Gastrocnemius medialis (tissue), 4 donors: Measurements from ENCODE around the gene IQSEC2. TPM values are rescaled to one million over a fixed set of nuclear protein-coding genes. Genes with fewer than 3 reads are reported as not detected.

ENCODE experiments used
- ATAC-seq, 2 donors: fragments of 150-250 bp; one replicate each; pipeline ENCODE4 v1.9.1; 2016
- DNase-seq, 2 donors: peaks; one replicate each; pipeline ENCODE4 v3.0.0-alpha.2; 2019
- H3K27ac ChIP-seq, 4 donors: fragments of 200-600 bp; sonication (generic); 1 replicate in 1 of 4; 2 replicates in 3 of 4; pipeline ENCODE4 v1.5.1; 2016 to 2018; ENCODE audit warnings: mild to moderate bottlenecking in 2 of 4, moderate library complexity in 1 of 4
- H3K27me3 ChIP-seq, 3 donors: fragments of 200-600 bp; sonication (generic) in 2 of 3; 1 replicate in 1 of 3; 2 replicates in 2 of 3; pipeline versions ENCODE4 v1.5.1 to v1.6.0; 2016 to 2019; ENCODE audit warnings: mild to moderate bottlenecking in 1 of 3, moderate library complexity in 1 of 3
- H3K36me3 ChIP-seq, 2 donors: fragments of 200-600 bp; sonication (generic) in 1 of 2; one replicate each; pipeline ENCODE4 v1.5.1; 2017 to 2018
- H3K4me1 ChIP-seq, 2 donors: fragments of 200-600 bp; sonication (generic) in 1 of 2; one replicate each; pipeline ENCODE4 v1.5.1; 2016 to 2017; ENCODE audit warnings: mild to moderate bottlenecking in 2 of 2
- H3K4me3 ChIP-seq, 4 donors: fragments of 200-600 bp; sonication (generic) in 3 of 4; 1 replicate in 1 of 4; 2 replicates in 3 of 4; pipeline ENCODE4 v1.5.1; 2016 to 2019; ENCODE audit warnings: mild to moderate bottlenecking in 2 of 4
- H3K9me3 ChIP-seq, 3 donors: fragments of 200-600 bp; sonication (generic) in 2 of 3; 1 replicate in 1 of 3; 2 replicates in 2 of 3; pipeline ENCODE4 v1.5.1; 2016 to 2019
- POLR2A ChIP-seq, 2 donors: fragments of 450-650 bp; IDR thresholded peaks; one replicate each; pipeline ENCODE4 v1.6.1; 2017; ENCODE audit warnings: antibody characterized with exemption in 2 of 2, mild to moderate bottlenecking in 2 of 2, moderate library complexity in 2 of 2
- in situ Hi-C, 4 donors: fragments of 200-750 bp; cut with MboI; loops; one replicate each; pipeline versions ENCODE4 v1.15.0 to v1.8.0; 2017; ENCODE audit warnings: low sequenced_read_pairs in 4 of 4
- intact Hi-C: fragments of 100-400 bp; cut with DNase I; formaldehyde crosslinking; loops from one replicate; pipeline ENCODE4 v1.15.1; 2023; ENCODE audit warnings: low total_unique reads
- total RNA-seq, 4 donors: library from RNA; depleted of rRNA; stranded (reverse); fragments of >200 nt; gene quantifications; one replicate each; pipeline versions ENCODE4 v1.1.0 to v1.2.3, GENCODE V29; 2016
- TF ChIP-seq, protein P1 (sequence below), 5 experiments: fragments of 450-650 bp in 3 of 5; fragments of 200-600 bp in 2 of 5; sonication (generic) in 2 of 5; IDR thresholded peaks in 4 of 5; conservative IDR thresholded peaks in 1 of 5; 1 replicate in 4 of 5; 2 replicates in 1 of 5; pipeline ENCODE4 v1.5.1; 2016 to 2019; ENCODE audit warnings: antibody characterized with exemption in 5 of 5, mild to moderate bottlenecking in 3 of 5, moderate library complexity in 3 of 5

The IQSEC2 gene
- total RNA-seq, 4 donors from 2014 or later = 59.2 to 127 (median 73.9) TPM

DNA sequence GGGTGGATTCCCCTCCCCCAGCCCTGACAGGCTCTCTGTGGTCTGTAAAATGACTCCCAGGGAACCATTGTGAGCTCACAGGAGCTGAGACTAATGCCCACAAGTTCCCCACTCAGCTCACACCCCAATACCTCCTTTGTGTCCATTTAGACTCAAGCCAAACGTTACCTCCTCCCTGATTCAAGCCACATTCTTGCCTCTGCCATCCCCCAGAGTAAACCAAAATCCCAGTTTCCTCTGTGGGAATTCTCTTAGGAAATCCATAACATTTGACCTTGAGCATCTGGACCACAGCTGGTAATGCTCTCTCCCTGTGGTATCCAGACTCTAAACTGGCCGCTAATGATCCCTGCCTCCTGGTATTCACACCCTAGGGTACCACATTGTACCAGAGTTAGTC lies 30.1 kb downstream of the IQSEC2 start:
- Histone ChIP-seq H3K4me1 (no peaks in the 10 kb centered on the region), H3K36me3 (peaks cover 0 to 7% of the 10 kb centered on the region in 2 donors), H3K27me3 (no peaks in the 10 kb centered on the region), H3K4me3 (no peak overlapping the region), H3K27ac (no peak overlapping the region), H3K9me3 (no peaks in the 10 kb centered on the region)
- no peak for ATAC-seq
- in situ Hi-C loops (no loop called here), intact Hi-C loops (no loop called here)
- TF ChIP-seq, protein P1, sequence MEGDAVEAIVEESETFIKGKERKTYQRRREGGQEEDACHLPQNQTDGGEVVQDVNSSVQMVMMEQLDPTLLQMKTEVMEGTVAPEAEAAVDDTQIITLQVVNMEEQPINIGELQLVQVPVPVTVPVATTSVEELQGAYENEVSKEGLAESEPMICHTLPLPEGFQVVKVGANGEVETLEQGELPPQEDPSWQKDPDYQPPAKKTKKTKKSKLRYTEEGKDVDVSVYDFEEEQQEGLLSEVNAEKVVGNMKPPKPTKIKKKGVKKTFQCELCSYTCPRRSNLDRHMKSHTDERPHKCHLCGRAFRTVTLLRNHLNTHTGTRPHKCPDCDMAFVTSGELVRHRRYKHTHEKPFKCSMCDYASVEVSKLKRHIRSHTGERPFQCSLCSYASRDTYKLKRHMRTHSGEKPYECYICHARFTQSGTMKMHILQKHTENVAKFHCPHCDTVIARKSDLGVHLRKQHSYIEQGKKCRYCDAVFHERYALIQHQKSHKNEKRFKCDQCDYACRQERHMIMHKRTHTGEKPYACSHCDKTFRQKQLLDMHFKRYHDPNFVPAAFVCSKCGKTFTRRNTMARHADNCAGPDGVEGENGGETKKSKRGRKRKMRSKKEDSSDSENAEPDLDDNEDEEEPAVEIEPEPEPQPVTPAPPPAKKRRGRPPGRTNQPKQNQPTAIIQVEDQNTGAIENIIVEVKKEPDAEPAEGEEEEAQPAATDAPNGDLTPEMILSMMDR (IDR thresholded peaks at IDR 0.05 in 4 of 5, conservative IDR thresholded peaks at IDR 0.05 in 1 of 5) = no peak
- no peak for TF ChIP-seq POLR2A (IDR thresholded peaks at IDR 0.05)
- DNase-seq = no peak

DNA sequence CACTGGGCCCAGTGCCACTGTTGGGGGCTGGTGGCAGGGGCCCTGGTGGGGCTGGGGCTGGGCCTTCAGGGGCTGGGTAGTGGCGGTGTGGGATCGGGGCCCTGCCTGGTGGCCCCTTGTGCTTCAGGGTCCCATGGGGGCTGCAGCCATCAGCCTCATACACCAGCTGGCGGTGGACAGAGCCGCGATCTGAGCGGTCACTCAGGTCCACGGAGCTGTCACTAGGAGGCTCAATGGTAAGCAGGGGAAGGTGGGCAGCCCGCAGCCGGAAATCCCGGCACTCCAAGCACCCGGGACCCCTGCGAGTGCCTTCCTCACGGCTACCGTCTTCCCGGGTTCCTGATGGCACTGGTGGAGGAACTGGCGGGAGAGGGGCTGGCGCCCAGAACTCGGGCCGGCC lies 30.8 kb downstream of the IQSEC2 start:
- TF ChIP-seq, protein P1 (IDR thresholded peaks at IDR 0.05 in 4 of 5, conservative IDR thresholded peaks at IDR 0.05 in 1 of 5) = no peak
- TF ChIP-seq POLR2A (IDR thresholded peaks at IDR 0.05) = no peak
- ATAC-seq (no peak), DNase-seq (no peak)
- no peaks in the 10 kb centered on the region for H3K27me3 ChIP-seq
- H3K4me1 ChIP-seq = no peaks in the 10 kb centered on the region
- in situ Hi-C loops = no loop called here
- intact Hi-C loops = no loop called here
- H3K36me3 ChIP-seq = peaks cover 0 to 7% of the 10 kb centered on the region in 2 donors
- no peaks in the 10 kb centered on the region for H3K9me3 ChIP-seq
- no peak overlapping the region for H3K4me3 ChIP-seq
- H3K27ac ChIP-seq = no peak overlapping the region

DNA sequence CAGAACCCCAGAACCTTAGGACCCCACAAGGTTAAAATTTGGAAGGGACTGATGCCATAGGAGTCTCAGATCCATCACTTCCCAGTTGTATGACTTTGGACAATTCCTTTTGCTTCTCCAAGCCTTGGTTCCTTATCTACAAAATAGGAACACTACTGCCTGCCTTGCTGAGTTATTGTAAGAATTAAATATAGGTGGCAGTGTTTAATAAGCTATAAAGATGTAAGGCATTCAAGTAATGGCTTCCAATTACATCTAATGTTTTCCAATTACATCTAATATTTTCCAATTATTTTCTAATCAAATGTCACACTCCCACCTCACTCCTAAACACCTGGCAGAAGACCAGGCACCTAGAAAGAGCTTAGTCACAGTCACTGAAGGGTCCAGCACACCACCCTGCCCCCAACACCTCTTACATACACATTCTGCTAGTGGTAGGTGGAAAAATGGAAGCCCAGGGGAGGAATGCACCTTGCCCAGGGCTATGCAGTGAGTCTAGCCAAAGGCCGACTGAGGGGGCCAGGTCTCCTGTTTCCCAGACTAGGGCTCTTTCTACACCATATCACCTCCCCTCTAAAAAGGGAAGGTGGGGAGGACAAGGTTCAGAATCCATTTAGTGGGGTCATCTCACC lies 31.9 kb downstream of the IQSEC2 start:
- Histone ChIP-seq H3K36me3 (peaks cover 0 to 7% of the 10 kb centered on the region in 2 donors), H3K27me3 (no peaks in the 10 kb centered on the region), H3K9me3 (no peaks in the 10 kb centered on the region), H3K4me1 (no peaks in the 10 kb centered on the region), H3K27ac (no peak overlapping the region), H3K4me3 (no peak overlapping the region)
- TF ChIP-seq, protein P1 (IDR thresholded peaks at IDR 0.05 in 4 of 5, conservative IDR thresholded peaks at IDR 0.05 in 1 of 5) = no peak
- TF ChIP-seq POLR2A (IDR thresholded peaks at IDR 0.05) = no peak
- ATAC-seq = no peak
- in situ Hi-C loops (no loop called here), intact Hi-C loops (no loop called here)
- no peak for DNase-seq

DNA sequence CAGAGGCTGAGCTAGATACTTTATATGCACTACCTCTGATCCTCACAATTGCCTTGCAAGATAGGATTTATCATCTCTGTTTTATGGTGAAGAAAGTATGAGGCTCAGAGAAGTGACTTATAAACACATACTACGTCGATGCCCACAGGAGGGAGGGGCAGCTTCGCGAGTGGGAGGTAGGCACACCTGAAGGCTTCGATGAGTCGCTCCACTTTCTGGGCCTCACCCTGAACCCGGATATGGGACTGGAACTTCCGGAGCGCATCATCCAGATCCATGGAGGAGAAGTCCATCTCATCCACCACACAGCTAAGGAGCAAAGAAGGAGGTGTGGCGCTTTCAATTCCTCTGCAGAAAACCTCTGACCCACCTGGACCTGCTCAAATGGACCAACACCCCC lies 33.5 kb downstream of the IQSEC2 start:
- Histone ChIP-seq H3K27ac (no peak overlapping the region), H3K4me3 (no peak overlapping the region), H3K27me3 (no peaks in the 10 kb centered on the region), H3K36me3 (peaks cover 0 to 7% of the 10 kb centered on the region in 2 donors), H3K4me1 (no peaks in the 10 kb centered on the region), H3K9me3 (no peaks in the 10 kb centered on the region)
- DNase-seq (no peak), ATAC-seq (no peak)
- no peak for TF ChIP-seq POLR2A (IDR thresholded peaks at IDR 0.05)
- TF ChIP-seq, protein P1 (IDR thresholded peaks at IDR 0.05 in 4 of 5, conservative IDR thresholded peaks at IDR 0.05 in 1 of 5) = no peak
- intact Hi-C loops = no loop called here
- in situ Hi-C loops = no loop called here

DNA sequence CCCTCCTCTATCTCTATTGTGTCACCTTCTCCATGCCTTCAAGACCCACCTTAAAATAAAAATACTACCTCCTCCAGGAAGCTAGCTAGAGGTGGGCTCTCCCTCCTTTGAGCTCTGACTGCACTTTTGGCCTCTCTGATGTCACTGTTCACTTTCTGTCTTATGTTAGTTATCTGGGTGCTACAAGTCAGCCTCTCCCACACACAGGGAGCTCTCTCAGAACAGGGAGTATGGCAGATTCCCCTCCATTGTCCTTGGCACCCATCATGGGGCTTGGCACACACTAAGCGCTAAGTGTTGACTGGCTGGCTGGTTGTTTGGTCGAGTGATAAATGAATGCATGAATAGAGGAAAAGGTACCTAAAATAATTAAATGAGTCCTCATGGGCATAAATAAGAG lies 35.2 kb downstream of the IQSEC2 start:
- intact Hi-C loops = no loop called here
- TF ChIP-seq, protein P1 (IDR thresholded peaks at IDR 0.05 in 4 of 5, conservative IDR thresholded peaks at IDR 0.05 in 1 of 5) = no peak
- no peak for TF ChIP-seq POLR2A (IDR thresholded peaks at IDR 0.05)
- peaks cover 0 to 5% (median 0%) of the 10 kb centered on the region in 3 donors for H3K27me3 ChIP-seq

More for the DNA sequence above, 35.2 kb downstream of the IQSEC2 start:
- no peaks in the 10 kb centered on the region for H3K9me3 ChIP-seq
- no peak overlapping the region for H3K4me3 ChIP-seq
- in situ Hi-C loops = no loop called here
- H3K36me3 ChIP-seq = peaks cover 0 to 7% of the 10 kb centered on the region in 2 donors
- DNase-seq (no peak), ATAC-seq (no peak)
- H3K4me1 ChIP-seq = no peaks in the 10 kb centered on the region
- no peak overlapping the region for H3K27ac ChIP-seq
